Hepatocyte (in vitro differentiated cells): ENCODE data around the gene PTPRT.
"Not testable (repeated sequence)": the region's sequence is repeated elsewhere in the genome, so short reads cannot be mapped to it uniquely, and the experiment has no call there.

Source experiments
- EZH2phosphoT487 ChIP-seq: fragments of 200-600 bp; sonication (generic); IDR thresholded peaks from one replicate; pipeline ENCODE4 v1.6.1; 2018; ENCODE audit warnings: antibody characterized with exemption, mild to moderate bottlenecking, low read depth, moderate library complexity; ENCODE audit not compliant: unreplicated experiment, severe bottlenecking
- TF ChIP-seq, protein P1 (sequence below): fragments of 200-600 bp; sonication (generic); IDR thresholded peaks from 2 replicates; pipeline ENCODE4 v1.5.1; 2016; ENCODE audit warnings: antibody characterized with exemption, mild to moderate bottlenecking; ENCODE audit not compliant: poor library complexity

DNA sequence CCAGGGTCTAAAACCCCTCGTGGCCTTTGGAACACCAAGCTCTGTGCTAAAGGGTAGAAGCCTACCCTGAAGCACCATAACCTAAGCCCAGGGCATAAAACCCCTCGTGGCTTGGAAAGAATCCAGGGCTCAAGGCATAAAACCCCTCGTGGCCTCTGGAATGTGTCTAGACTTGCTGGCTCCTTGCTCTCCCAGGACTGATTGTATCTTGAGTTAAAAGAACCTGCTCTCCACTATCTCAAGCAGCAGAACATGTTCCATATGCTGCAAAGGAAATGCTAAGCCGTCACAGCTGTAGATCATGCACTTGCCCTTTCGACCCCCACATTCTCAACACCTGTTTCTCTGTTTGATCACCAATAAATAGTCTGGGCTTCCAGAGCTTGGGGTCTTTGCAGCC, 288.9 kb downstream of the PTPRT start:
- TF ChIP-seq, protein P1, sequence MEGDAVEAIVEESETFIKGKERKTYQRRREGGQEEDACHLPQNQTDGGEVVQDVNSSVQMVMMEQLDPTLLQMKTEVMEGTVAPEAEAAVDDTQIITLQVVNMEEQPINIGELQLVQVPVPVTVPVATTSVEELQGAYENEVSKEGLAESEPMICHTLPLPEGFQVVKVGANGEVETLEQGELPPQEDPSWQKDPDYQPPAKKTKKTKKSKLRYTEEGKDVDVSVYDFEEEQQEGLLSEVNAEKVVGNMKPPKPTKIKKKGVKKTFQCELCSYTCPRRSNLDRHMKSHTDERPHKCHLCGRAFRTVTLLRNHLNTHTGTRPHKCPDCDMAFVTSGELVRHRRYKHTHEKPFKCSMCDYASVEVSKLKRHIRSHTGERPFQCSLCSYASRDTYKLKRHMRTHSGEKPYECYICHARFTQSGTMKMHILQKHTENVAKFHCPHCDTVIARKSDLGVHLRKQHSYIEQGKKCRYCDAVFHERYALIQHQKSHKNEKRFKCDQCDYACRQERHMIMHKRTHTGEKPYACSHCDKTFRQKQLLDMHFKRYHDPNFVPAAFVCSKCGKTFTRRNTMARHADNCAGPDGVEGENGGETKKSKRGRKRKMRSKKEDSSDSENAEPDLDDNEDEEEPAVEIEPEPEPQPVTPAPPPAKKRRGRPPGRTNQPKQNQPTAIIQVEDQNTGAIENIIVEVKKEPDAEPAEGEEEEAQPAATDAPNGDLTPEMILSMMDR, result not testable (repeated sequence)
- TF ChIP-seq EZH2phosphoT487, result not testable (repeated sequence)
